ENCODE data around the gene MS4A3. TPM values are rescaled to one million over a fixed set of nuclear protein-coding genes. Genes with fewer than 3 reads are reported as not detected.
"Not testable (repeated sequence)": the region's sequence is repeated elsewhere in the genome, so short reads cannot be mapped to it uniquely, and the experiment has no call there.

Gene MS4A3
- total and polyA plus RNA-seq, 2 of the 4 experiments (the other 2 are of a cell fraction): not detected

GRCh38 chr11:60050422-60050821, 6.0 kb upstream of the MS4A3 start:
- H3K18ac ChIP-seq (ENCODE audit: low read depth, low read length); H2BK20ac ChIP-seq (ENCODE audit: low read depth, low read length); ATAC-seq (ENCODE audit: low read depth); H3K27me3 ChIP-seq (ENCODE audit: control insufficient read depth, insufficient read depth, low read length); H3K4me2 ChIP-seq (ENCODE audit: low read depth, low read length); H2BK120ac ChIP-seq (ENCODE audit: low read depth, low read length); in situ Hi-C loops (cut with MboI; ENCODE audit: low sequenced_read_pairs); H4K91ac ChIP-seq (ENCODE audit: insufficient read depth, low read depth, low read length); H2AFZ ChIP-seq (replicated peaks; ENCODE audit: low read length, poor library complexity); H3K79me1 ChIP-seq (ENCODE audit: low read depth in 1 of 2, low read length in 2 of 2); BruUV-seq (replicated peaks); intact Hi-C loops (cut with micrococcal nuclease); H3K23ac ChIP-seq (ENCODE audit: low read depth, low read length); H3K4ac ChIP-seq (ENCODE audit: low read depth, low read length); POLR2A ChIA-PET (ENCODE audit: unreplicated experiment); H3K4me3 ChIP-seq (ENCODE audit: insufficient read depth, low read depth, low read length); H3K9me3 ChIP-seq (ENCODE audit: control insufficient read depth, insufficient read depth, low read length); H4K20me1 ChIP-seq (ENCODE audit: insufficient read depth, low read length); H2BK5ac ChIP-seq (ENCODE audit: low read depth, low read length, poor library complexity, severe bottlenecking); H3K27ac ChIP-seq (ENCODE audit: insufficient read depth, low read length); dilution Hi-C loops (cut with HindIII; ENCODE audit: low sequenced_read_pairs, unreplicated experiment); H3K36me3 ChIP-seq (ENCODE audit: control insufficient read depth, insufficient read depth, low read length); H3K14ac ChIP-seq (replicated peaks; ENCODE audit: low read depth, low read length); H3K9me1 ChIP-seq (ENCODE audit: insufficient read depth, low read length); H3K56ac ChIP-seq (ENCODE audit: extremely low read depth, insufficient read depth, low read length); H3K4me1 ChIP-seq (ENCODE audit: control insufficient read depth, insufficient read depth, low read length); H3K9ac ChIP-seq (ENCODE audit: low read depth, low read length); DNase-seq; H2AK5ac ChIP-seq (ENCODE audit: low read depth, low read length); H2BK15ac ChIP-seq (ENCODE audit: low read depth, low read length); CTCF ChIA-PET; H4K8ac ChIP-seq (ENCODE audit: low read depth in 2 of 2, low read length in 2 of 2); H2AK9ac ChIP-seq (replicated peaks; ENCODE audit: low read depth, low read length, poor library complexity); H4K5ac ChIP-seq (ENCODE audit: low read depth, low read length): not testable (repeated sequence)

GRCh38 chr11:60050839-60051238, 5.6 kb upstream of the MS4A3 start:
- H4K8ac ChIP-seq (ENCODE audit: low read depth in 2 of 2, low read length in 2 of 2); H2BK15ac ChIP-seq (ENCODE audit: low read depth, low read length); H3K27ac ChIP-seq (ENCODE audit: insufficient read depth, low read length); H3K27me3 ChIP-seq (ENCODE audit: control insufficient read depth, insufficient read depth, low read length); H2BK120ac ChIP-seq (ENCODE audit: low read depth, low read length); H3K79me1 ChIP-seq (ENCODE audit: low read depth in 1 of 2, low read length in 2 of 2); H3K14ac ChIP-seq (replicated peaks; ENCODE audit: low read depth, low read length); POLR2A ChIA-PET (ENCODE audit: unreplicated experiment); H3K4me1 ChIP-seq (ENCODE audit: control insufficient read depth, insufficient read depth, low read length); H3K9me3 ChIP-seq (ENCODE audit: control insufficient read depth, insufficient read depth, low read length); H3K18ac ChIP-seq (ENCODE audit: low read depth, low read length); H3K36me3 ChIP-seq (ENCODE audit: control insufficient read depth, insufficient read depth, low read length); H3K23ac ChIP-seq (ENCODE audit: low read depth, low read length); intact Hi-C loops (cut with micrococcal nuclease); H3K4me3 ChIP-seq (ENCODE audit: insufficient read depth, low read depth, low read length); ATAC-seq (ENCODE audit: low read depth); H4K20me1 ChIP-seq (ENCODE audit: insufficient read depth, low read length); H2AK9ac ChIP-seq (replicated peaks; ENCODE audit: low read depth, low read length, poor library complexity); DNase-seq; BruUV-seq (replicated peaks); H4K5ac ChIP-seq (ENCODE audit: low read depth, low read length); H2BK5ac ChIP-seq (ENCODE audit: low read depth, low read length, poor library complexity, severe bottlenecking); H3K9me1 ChIP-seq (ENCODE audit: insufficient read depth, low read length); H2BK20ac ChIP-seq (ENCODE audit: low read depth, low read length); H3K9ac ChIP-seq (ENCODE audit: low read depth, low read length); H3K56ac ChIP-seq (ENCODE audit: extremely low read depth, insufficient read depth, low read length); in situ Hi-C loops (cut with MboI; ENCODE audit: low sequenced_read_pairs); H3K4ac ChIP-seq (ENCODE audit: low read depth, low read length); H2AK5ac ChIP-seq (ENCODE audit: low read depth, low read length); H4K91ac ChIP-seq (ENCODE audit: insufficient read depth, low read depth, low read length); dilution Hi-C loops (cut with HindIII; ENCODE audit: low sequenced_read_pairs, unreplicated experiment); H2AFZ ChIP-seq (replicated peaks; ENCODE audit: low read length, poor library complexity); H3K4me2 ChIP-seq (ENCODE audit: low read depth, low read length); CTCF ChIA-PET: not testable (repeated sequence)
- WGBS, 2 experiments (ENCODE audit: extremely low coverage in 2 of 2, insufficient read length in 1 of 2): no CpG with 5 or more reads among the region's 3 CpGs
